Right atrium auricular region (tissue), 2 donors: ENCODE measurements around the gene TRPC4. TPM values are rescaled to one million over a fixed set of nuclear protein-coding genes. Genes with fewer than 3 reads are reported as not detected.
A peak's percentile ranks its signal among the peaks of the same experiment; 100 is the strongest.

Experiments used
- DNase-seq: peaks from one replicate; pipeline ENCODE4 v3.0.0-alpha.2; 2019; ENCODE audit warnings: low spot score
- H3K27ac ChIP-seq, 2 donors: fragments of 200-600 bp; sonication (generic); 1 replicate in 1 of 2; 2 replicates in 1 of 2; pipeline ENCODE4 v1.5.1; 2016 to 2019
- H3K27me3 ChIP-seq, 2 donors: fragments of 200-600 bp; sonication (generic); one replicate each; pipeline versions ENCODE4 v1.5.1 to v1.6.0; 2017 to 2019
- H3K36me3 ChIP-seq: fragments of 200-600 bp; sonication (generic); one replicate; pipeline ENCODE4 v1.5.1; 2016
- H3K4me1 ChIP-seq, 2 donors: fragments of 200-600 bp; sonication (generic); one replicate each; pipeline versions ENCODE4 v1.5.1 to v1.6.0; 2017 to 2019
- H3K4me3 ChIP-seq, 2 donors: fragments of 200-600 bp; sonication (generic); 1 replicate in 1 of 2; 2 replicates in 1 of 2; pipeline ENCODE4 v1.5.1; 2017 to 2019; ENCODE audit warnings: mild to moderate bottlenecking in 1 of 2, moderate library complexity in 1 of 2
- H3K9me3 ChIP-seq, 2 donors: fragments of 200-600 bp; sonication (generic); one replicate each; pipeline ENCODE4 v1.5.1; 2019
- total RNA-seq, 2 donors: library from RNA; depleted of rRNA; stranded (reverse); fragments of >200 nt; gene quantifications; one replicate each; pipeline ENCODE4 v1.1.0, GENCODE V29; 2016
- TF ChIP-seq, protein P1 (sequence below), 2 donors: fragments of 200-600 bp; sonication (generic); IDR thresholded peaks; one replicate each; pipeline ENCODE4 v1.5.1; 2019; ENCODE audit warnings: antibody characterized with exemption in 2 of 2

The TRPC4 gene
- total RNA-seq, 2 donors from 2014 or later: 0.48 to 1.7 TPM

DNA sequence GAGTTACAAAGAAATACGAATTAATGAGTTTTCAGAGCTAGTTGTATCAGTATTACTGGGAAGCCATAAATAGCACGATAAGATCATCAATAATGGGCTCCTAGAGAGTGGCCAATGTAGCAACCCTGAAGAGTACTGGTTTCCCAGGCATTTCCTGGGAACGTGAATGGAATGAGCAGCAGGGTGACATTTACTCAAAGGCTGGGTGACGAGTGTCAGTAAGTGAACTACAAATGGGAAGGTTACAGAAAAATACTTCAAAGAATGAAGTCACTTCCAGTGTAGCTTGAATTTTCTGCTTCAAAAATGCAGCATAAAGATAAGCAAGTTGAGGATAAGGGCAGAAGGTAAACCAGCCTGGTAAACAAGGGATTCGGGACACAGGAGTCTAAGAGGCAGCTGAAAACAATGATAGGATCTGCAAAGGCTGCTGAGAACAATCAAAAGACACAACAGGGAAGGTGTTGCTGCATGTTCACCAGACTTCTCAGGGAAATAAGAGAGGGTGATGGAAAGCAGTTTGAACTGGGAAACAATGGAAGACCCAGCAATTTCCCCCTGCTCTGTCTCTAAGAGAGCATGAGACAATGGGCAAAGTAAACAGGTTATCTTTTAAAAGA, 222.4 kb downstream of the TRPC4 start:
- Histone ChIP-seq H3K27me3 (no peaks in the 10 kb centered on the region), H3K4me3 (no peak overlapping the region)

DNA sequence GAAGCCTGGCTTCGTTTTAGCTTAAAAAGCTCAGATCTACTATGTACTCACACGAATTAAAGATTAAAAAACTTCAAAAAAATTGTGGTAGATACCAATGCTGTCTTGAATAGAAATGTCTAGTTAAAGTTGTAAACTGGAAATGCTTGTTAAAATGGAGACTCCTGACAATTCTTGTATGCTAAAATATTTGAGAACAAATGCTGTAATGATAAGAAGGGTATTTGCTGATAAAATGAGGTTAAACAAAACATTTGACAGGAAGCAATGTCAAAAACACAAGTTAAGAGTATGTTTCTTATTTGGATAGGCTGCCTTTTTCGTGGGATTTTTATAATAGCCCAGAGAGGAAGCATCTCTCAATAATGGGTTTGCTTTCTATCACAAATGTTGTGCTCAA, 223.0 kb downstream of the TRPC4 start:
- DNase-seq: no peak
- H3K36me3 ChIP-seq: no peaks in the 10 kb centered on the region
- H3K4me3 ChIP-seq: no peak overlapping the region
- H3K27ac ChIP-seq: no peak overlapping the region
- TF ChIP-seq, protein P1, sequence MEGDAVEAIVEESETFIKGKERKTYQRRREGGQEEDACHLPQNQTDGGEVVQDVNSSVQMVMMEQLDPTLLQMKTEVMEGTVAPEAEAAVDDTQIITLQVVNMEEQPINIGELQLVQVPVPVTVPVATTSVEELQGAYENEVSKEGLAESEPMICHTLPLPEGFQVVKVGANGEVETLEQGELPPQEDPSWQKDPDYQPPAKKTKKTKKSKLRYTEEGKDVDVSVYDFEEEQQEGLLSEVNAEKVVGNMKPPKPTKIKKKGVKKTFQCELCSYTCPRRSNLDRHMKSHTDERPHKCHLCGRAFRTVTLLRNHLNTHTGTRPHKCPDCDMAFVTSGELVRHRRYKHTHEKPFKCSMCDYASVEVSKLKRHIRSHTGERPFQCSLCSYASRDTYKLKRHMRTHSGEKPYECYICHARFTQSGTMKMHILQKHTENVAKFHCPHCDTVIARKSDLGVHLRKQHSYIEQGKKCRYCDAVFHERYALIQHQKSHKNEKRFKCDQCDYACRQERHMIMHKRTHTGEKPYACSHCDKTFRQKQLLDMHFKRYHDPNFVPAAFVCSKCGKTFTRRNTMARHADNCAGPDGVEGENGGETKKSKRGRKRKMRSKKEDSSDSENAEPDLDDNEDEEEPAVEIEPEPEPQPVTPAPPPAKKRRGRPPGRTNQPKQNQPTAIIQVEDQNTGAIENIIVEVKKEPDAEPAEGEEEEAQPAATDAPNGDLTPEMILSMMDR (IDR thresholded peaks at IDR 0.05): no peak
- H3K27me3 ChIP-seq: no peaks in the 10 kb centered on the region
- H3K4me1 ChIP-seq: no peaks in the 10 kb centered on the region
- H3K9me3 ChIP-seq: no peaks in the 10 kb centered on the region

More for the DNA sequence above, 222.4 kb downstream of the TRPC4 start:
- no peaks in the 10 kb centered on the region for H3K9me3 ChIP-seq
- no peak overlapping the region for H3K27ac ChIP-seq
- no peaks in the 10 kb centered on the region for H3K36me3 ChIP-seq
- H3K4me1 ChIP-seq: no peaks in the 10 kb centered on the region
- DNase-seq: no peak
- TF ChIP-seq, protein P1 (IDR thresholded peaks at IDR 0.05): no peak

DNA sequence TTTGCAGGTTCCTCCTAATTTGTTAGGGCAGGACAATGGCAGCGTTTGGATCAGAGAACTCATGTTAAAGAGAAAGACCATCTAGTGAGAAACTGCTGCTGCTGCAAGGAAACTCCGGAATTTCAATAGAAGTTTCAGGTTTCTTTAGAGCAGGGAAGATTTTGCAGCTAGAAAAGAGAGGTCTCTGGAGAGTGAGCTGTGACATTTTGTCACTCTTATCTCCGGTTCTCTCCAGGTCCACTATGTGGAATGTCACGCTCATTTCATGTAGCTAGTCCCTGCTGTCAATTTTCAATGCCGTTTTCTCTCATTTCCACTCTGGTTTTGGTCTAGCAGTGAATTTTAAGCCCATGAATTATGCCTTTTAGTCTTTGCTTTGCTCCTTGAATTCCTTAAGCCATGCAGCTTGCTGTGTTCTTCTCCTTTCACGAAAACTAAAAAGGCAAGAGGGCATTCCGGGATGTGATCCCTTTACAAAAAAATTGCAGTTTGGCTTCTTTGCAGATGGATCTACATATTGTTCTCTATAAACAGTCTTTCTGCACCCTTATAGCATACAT, 224.3 kb downstream of the TRPC4 start:
- Histone ChIP-seq H3K27me3 (no peaks in the 10 kb centered on the region), H3K27ac (no peak overlapping the region), H3K9me3 (no peaks in the 10 kb centered on the region), H3K36me3 (no peaks in the 10 kb centered on the region), H3K4me3 (no peak overlapping the region), H3K4me1 (no peaks in the 10 kb centered on the region)
- DNase-seq: no peak
- TF ChIP-seq, protein P1 (IDR thresholded peaks at IDR 0.05): no peak

DNA sequence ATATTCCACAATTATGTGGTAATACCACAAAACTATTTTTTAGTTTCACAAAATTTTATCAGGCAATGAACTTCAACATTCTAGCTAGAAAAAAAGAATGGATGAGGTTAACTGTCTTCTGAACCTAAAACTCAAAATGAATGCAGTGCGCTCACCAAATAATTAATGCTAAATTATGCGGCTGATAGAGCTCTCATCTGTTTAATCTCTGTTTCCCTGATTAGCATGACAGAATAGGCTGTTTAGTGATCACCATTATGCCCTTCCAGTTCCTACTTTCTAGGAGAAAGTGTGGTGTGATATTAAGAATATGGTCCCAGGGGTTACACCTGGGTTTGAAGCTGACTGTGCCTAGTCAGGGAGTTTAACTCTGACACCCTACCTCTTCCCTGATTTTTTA, 228.2 kb downstream of the TRPC4 start:
- H3K27me3 ChIP-seq: no peaks in the 10 kb centered on the region
- no peak overlapping the region for H3K27ac ChIP-seq
- DNase-seq: no peak
- H3K4me1 ChIP-seq: no peaks in the 10 kb centered on the region
- no peaks in the 10 kb centered on the region for H3K36me3 ChIP-seq
- H3K9me3 ChIP-seq: no peaks in the 10 kb centered on the region
- H3K4me3 ChIP-seq: no peak overlapping the region
- TF ChIP-seq, protein P1 (IDR thresholded peaks at IDR 0.05): no peak

- Histone ChIP-seq H3K4me1 (no peaks in the 10 kb centered on the region), H3K36me3 (no peaks in the 10 kb centered on the region), H3K27me3 (no peaks in the 10 kb centered on the region), H3K27ac (no peak overlapping the region), H3K9me3 (no peaks in the 10 kb centered on the region), H3K4me3 (no peak overlapping the region)
- no peak for DNase-seq
- TF ChIP-seq, protein P1 (IDR thresholded peaks at IDR 0.05): peak in 1 of 2 donors; percentile 52
These were observed 229.1 kb downstream of the TRPC4 start for GRCh38 chr13:37640499-37640898.

- Histone ChIP-seq H3K36me3 (no peaks in the 10 kb centered on the region), H3K4me3 (no peak overlapping the region), H3K27ac (no peak overlapping the region), H3K4me1 (no peaks in the 10 kb centered on the region), H3K27me3 (no peaks in the 10 kb centered on the region), H3K9me3 (no peaks in the 10 kb centered on the region)
- TF ChIP-seq, protein P1 (IDR thresholded peaks at IDR 0.05): no peak
- DNase-seq: no peak
These were observed 232.9 kb downstream of the TRPC4 start for GRCh38 chr13:37636701-37637100.
